ENCODE data around the gene MYO10.

- TF ChIP-seq CTCF (IDR thresholded peaks at IDR 0.05) (no peak), REST (IDR thresholded peaks at IDR 0.05; ENCODE audit: insufficient read depth in 1 of 2, low read depth in 2 of 2, low read length in 1 of 2) (no peak)
Observed at GRCh38 chr5:16983972-16984371, 47.9 kb upstream of the MYO10 start.

Measured in Panc1 (cell line).